Frontal cortex (tissue), 4 donors: ENCODE data around the gene FREM1. TPM values are rescaled to one million over a fixed set of nuclear protein-coding genes. Genes with fewer than 3 reads are reported as not detected.

ENCODE experiments used
- DNase-seq, 2 donors: peaks; one replicate each; pipeline ENCODE4 v3.0.0; 2012; ENCODE audit warnings: low spot score in 2 of 2
- FAIRE-seq: peaks from 2 replicates; lab custom pipeline; 2012; peaks lifted over from hg19 to GRCh38; lab: Jason Lieb, UNC
- total RNA-seq: library from RNA; depleted of rRNA; stranded (reverse); fragments of >200 nt; gene quantifications from one replicate; pipeline ENCODE4 v1.2.3, GENCODE V29; 2014
- donor health status: control.
- donor health status: control.
- donor health status: control.

FREM1 gene
- total RNA-seq, 1 donor from 2014 or later = 3.3 TPM

DNA sequence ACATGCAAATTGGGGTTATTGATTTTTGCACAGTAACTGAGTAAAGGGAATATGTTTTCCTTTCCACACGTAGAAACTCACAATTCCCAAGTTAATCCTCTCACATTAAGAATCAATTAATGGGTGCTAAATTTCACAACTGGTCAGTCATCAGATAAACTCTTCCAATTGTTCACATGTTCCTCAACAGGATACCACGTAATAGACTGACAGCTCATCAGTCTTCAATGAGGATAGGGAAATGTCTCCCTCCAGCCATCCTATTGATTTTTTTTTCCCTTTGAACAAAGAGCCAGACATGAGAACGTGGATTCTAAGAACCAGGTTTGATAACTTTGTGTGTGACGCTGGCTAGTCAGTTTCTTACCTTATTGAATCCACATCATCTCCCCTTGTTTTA is 186.9 kb downstream of the FREM1 start:
- FAIRE-seq = no peak
- no peak for DNase-seq

DNA sequence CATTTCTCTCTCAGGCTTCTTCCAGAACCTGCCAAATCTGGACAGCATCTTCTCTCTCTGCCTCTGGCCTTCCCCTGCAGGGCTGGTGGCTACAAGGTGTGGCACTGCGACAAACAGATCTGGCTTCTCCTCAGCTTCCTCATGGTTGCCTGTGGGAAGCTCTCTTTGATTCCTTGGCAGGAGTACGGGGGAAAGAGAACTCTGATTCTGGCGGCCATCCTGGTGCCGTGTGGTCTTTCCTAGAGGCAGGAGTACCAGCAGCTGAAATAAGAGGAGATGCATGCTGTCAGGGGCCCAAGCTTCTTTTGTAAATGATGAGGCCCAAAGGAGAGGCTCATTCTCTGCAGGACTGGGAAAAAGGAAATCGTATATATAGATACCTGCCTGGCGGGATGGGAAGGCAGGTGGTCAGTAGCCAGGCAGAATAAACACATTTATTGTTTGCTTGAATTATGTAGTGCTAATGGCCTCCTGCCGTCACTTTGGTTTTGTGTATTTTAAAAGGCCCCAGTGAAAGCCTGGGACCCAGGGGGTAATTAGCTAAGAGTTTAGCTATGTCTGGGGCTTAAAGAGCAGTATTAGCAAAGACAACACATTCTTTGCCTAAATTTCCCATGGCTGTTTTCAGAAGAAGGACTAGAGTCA is 187.7 kb downstream of the FREM1 start, which contains the start of gene CER1:
TSS of gene CER1 (minus strand) at position 343 of the 645 bp plus-strand sequence. CDS start at position 282, 61 bp downstream.
- FAIRE-seq (no peak), DNase-seq (no peak)

DNA sequence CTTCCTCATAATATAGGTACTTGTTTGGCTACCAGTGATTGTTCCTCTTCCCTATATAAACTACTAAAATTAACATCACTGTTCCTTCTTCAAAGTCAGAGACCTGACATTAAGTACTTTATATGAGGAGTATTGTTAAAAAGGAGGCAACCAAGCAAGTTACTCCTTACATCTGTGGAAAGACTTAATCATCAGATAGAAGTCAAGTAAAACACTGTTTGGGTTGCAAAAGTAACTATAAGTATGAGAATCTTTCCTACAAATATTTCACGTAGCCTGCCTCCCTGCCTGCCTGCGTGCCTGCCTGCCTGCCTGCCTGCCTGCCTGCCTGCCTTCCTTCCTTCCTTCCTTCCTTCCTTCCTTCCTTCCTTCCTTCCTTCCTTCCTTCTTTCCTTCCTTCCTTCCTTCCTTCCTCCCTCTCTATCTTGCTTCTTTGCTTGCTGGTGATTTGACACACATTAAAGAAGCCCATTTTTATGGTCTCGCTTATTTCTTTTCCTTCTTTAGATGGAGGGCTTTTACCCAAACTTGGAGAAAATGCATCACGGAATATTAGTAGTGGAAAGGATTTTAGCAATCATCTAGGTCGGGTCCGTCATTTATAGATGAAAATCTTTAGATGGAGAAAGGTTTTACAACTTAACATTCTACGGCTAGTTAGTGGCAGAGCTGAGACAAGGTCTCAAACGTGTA is 190.9 kb downstream of the FREM1 start:
- DNase-seq (no peak), FAIRE-seq (no peak)

DNA sequence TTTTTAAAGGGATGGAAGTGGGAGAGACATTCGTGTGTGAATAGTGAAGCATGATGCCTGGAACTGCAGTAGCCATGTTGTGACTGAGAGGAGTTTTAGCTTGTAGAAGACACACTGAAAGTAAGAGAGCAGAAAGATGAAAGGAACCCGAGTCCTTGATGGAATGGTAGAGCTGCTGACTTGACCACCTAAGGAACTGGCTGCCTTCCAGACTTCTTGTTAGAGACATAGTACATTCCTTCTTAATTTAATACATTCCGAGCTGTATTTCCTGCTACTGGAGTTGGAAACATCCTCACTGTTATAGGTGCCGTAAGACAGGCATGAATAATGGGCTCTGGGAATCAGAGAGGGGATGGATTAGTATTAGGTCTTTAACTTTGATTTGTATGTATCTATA is 195.1 kb downstream of the FREM1 start:
- no peak for FAIRE-seq
- no peak for DNase-seq

DNA sequence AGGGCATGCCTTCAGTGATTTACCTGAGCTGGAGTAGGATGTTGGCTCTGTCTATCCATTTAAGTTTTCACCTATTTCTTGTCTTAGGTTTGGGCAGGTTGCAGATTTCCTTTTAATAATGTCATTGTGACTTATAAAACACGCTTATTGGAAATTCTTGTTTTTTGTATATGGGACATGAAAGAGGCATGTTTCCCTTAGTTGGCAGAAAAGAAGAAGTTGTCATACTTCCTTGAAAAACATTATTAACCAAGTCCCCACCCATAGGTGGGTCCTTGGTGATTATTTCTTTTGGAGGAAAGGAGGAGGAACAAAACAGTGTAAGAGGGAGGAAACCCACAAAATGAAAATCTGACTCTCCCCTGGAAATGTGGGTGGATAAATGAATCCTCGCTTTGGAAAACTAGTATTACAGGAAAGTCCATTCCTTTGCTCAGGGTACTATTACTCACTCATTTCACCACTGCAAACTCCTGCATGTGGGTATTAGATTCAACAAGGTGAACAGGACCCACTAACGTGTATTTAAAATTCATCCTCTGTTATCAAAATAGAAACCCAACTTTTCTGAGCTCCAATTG is 197.0 kb downstream of the FREM1 start:
- DNase-seq = no peak
- no peak for FAIRE-seq

DNA sequence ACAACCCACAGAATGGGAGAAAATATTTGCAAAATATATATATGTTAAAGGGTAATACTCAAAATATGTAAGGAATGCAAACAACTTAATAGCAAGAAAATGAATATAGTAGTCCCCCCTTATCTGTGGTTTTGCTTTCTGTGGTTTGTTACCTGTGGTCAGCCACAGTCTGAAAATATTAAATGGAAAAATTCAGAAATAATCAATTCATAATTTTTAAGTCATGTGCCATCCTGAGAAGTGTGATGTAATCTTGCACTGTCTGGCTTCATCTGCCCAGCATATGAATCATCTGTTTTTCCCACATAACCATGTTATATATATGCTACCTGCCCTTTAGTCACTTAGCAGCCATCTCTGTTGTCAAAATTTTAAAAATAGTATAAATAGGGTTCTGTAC is 199.4 kb downstream of the FREM1 start:
- no peak for DNase-seq
- no peak for FAIRE-seq

- FAIRE-seq = no peak
These were observed 203.6 kb downstream of the FREM1 start for GRCh38 chr9:14706530-14707140.

GRCh38 chr9:14705079-14705478 is 205.1 kb downstream of the FREM1 start:
- no peak for FAIRE-seq

More at GRCh38 chr9:14706530-14707140, 203.6 kb downstream of the FREM1 start:
- DNase-seq = no peak

DNA sequence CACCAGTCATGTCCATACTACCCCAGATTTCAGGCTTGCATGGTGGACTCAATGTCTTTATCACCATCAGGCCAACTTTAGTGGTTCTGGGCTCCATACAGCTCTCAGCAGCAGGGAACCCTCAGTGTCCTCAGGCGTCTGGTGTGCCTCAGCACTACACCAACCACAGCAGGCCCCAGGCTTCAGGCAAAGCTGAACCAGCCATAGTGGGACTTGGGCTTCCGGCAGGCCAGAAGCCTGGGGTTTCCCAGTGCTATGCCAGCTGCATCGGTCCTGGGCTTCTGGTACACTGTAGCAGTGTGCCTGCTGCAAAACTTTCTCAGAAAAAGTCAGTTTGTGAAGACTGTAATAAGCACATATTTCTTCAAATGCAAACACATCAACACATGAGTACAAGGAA is 205.9 kb downstream of the FREM1 start:
- DNase-seq = no peak
- no peak for FAIRE-seq

More at GRCh38 chr9:14705079-14705478, 205.1 kb downstream of the FREM1 start:
- DNase-seq = no peak

DNA sequence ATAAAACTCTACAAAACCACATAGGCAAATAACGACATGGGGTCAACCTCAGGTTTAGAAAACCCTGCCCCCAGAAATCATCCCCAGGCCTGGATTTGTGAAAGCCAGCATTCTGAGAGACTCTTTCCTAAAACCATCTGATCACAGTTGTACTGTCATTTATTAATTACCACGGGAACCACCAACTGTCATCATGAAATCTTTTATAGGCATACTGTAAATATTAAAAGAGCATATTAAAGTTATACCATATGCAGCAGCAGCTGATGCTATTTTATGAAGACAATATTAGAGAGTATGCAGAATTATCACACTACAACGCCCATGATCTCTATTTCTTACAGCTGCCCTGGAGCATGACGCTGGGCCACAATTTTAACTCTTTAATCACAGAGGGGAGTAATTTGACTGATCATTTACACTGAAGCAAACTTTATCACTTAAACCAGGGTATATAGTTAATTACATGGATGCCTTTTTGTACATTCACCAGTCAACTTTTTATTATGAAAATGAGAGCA is 208.0 kb downstream of the FREM1 start:
- DNase-seq (no peak), FAIRE-seq (no peak)

GRCh38 chr9:14693251-14693861 is 216.9 kb downstream of the FREM1 start, which contains the start of gene ZDHHC21:
TSS of gene ZDHHC21 (minus strand) at chr9:14693432. CDS start at chr9:14674340, 19,092 bp downstream.
- DNase-seq = peak; percentile 60 to 81
- FAIRE-seq = no peak

DNA sequence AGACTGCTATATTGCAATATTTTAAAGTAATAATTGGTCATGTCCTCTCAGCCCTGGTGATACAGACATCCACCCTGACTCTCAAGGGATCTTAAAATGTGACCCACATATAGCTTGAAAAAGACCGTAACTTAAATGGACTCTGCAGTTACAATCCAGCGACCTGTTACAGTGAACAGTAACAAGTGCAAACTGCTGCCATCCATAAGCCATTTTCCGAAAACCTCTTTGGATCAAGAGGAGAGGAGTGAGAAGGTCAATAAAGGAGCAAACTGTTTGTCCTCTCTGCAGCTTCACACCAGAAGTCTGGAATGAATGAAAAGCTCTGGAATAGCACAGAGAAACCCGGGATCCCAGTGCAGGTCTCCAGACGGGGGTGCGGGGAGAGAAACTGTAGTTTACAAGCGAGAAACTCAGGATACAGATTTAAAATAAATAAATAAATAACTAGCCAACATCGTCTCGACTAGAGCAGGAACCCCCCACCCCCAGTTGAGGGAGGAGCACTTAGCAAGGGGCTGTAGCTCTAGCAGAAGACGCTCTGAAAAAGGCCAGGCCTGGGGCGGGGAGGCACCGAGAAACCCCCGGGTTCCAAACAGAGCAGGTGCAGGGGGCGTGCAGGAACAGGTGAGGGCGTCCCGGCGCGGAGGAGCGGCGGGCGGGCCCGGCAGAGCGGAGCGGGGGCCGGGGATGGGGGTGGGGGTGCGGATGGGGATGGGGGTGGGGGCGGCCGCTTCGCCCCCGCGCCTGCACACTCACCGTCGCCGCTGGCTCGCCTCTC is 217.6 kb downstream of the FREM1 start:
- FAIRE-seq (no peak), DNase-seq (no peak)

- DNase-seq = peak in 1 of 2 donors; percentile 3
- FAIRE-seq = no peak
These were observed 219.1 kb downstream of the FREM1 start for GRCh38 chr9:14690948-14691730.

DNA sequence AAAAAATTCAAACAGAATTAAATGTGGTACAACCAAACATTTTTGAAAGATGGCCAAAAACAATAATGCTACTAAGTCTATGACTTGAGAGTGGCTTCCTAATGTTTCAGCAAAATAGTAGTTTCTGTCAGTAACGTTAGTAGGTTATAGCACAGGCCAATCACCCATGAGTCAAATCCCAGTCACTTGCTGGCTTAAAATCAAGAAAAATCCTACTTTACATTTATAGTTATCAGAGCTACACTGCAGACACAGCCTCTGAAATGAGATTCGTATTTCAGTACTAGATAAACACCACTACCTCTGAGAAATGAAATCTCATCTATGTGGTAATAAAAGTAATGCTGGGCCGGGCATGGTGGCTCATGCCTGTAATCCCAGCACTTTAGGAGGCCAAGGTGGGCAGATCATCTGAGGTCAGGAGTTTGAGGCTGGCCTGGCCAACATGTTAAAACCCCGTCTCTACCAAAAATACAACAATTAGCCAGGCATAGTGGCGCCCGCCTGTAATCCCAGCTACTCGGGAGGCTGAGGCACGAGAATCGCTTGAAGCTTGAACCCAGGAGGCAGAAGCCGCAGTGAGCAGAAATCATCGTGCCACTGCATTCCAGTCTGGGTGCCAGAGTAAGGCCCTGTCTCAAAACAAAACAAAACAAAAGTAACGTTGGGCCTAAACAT is 223.0 kb downstream of the FREM1 start:
- no peak for DNase-seq
- FAIRE-seq = no peak

- DNase-seq (no peak), FAIRE-seq (no peak)
These were observed 224.1 kb downstream of the FREM1 start for GRCh38 chr9:14686168-14686567.
